Measurements from ENCODE around the gene NFATC1.

The NFATC1 gene

DNA sequence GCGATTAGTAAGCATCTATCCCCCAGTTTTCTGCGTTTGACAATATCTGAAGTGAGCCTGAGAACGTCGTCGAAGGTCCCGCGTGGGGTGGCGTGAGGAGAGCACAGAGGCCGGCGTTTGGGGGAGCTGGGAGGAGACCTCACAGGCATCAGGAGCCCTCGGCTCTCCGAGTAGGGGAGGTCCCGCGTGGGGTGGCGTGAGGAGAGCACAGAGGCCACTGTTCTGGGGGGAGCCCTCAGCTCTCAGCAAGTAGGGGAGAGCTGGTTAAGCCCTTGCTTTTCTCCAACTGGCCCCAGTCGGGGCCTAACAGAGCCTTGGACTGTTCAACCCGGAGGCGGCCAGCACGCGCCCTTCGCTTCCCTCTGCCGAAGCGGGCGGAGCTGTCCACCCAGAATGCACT, 134.3 kb downstream of the NFATC1 start:
- no peak overlapping the region for H3K4me3 ChIP-seq (replicated peaks; ENCODE audit: low read depth, low read length)
- TF ChIP-seq, protein P1, sequence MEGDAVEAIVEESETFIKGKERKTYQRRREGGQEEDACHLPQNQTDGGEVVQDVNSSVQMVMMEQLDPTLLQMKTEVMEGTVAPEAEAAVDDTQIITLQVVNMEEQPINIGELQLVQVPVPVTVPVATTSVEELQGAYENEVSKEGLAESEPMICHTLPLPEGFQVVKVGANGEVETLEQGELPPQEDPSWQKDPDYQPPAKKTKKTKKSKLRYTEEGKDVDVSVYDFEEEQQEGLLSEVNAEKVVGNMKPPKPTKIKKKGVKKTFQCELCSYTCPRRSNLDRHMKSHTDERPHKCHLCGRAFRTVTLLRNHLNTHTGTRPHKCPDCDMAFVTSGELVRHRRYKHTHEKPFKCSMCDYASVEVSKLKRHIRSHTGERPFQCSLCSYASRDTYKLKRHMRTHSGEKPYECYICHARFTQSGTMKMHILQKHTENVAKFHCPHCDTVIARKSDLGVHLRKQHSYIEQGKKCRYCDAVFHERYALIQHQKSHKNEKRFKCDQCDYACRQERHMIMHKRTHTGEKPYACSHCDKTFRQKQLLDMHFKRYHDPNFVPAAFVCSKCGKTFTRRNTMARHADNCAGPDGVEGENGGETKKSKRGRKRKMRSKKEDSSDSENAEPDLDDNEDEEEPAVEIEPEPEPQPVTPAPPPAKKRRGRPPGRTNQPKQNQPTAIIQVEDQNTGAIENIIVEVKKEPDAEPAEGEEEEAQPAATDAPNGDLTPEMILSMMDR (IDR thresholded peaks at IDR 0.05; ENCODE audit: low read depth, low read length, missing control alignments), result no peak
- DNase-seq (ENCODE audit: extremely low read depth, low read depth), result no peak

- no peak overlapping the region for H3K4me3 ChIP-seq (replicated peaks; ENCODE audit: low read depth, low read length)
- TF ChIP-seq, protein P1 (IDR thresholded peaks at IDR 0.05; ENCODE audit: low read depth, low read length, missing control alignments), result no peak
- DNase-seq (ENCODE audit: extremely low read depth, low read depth), result no peak
Observed at GRCh38 chr18:79530821-79531220, 135.1 kb downstream of the NFATC1 start.

DNA sequence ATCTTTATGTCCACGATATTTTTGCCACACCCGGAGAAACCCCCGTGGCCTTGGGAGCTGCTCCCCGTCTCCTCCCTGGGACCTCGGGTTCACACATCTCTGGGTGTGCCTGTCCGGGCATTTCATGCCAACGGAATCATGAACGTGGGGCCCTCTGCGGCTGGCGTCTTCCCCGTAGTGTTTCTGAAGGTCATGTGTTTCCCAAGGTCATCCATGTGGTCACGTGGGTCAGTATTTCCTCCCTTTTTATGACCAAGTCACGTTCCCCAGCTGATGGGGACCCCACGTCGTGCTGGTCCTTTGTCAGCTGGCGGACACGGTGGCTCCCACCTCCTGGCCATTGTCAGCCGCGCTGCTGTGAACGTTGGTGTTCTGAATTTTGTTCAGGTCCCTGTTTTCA, 135.7 kb downstream of the NFATC1 start:
- TF ChIP-seq, protein P1 (IDR thresholded peaks at IDR 0.05; ENCODE audit: low read depth, low read length, missing control alignments), result no peak
- H3K4me3 ChIP-seq (replicated peaks; ENCODE audit: low read depth, low read length), result no peak overlapping the region
- DNase-seq (ENCODE audit: extremely low read depth, low read depth), result no peak

GRCh38 chr18:79531926-79532312, 136.2 kb downstream of the NFATC1 start:
- H3K4me3 ChIP-seq (replicated peaks; ENCODE audit: low read depth, low read length), result no peak overlapping the region
- TF ChIP-seq, protein P1 (IDR thresholded peaks at IDR 0.05; ENCODE audit: low read depth, low read length, missing control alignments), result no peak
- DNase-seq (ENCODE audit: extremely low read depth, low read depth), result no peak

- DNase-seq (ENCODE audit: extremely low read depth, low read depth), result no peak
- TF ChIP-seq, protein P1 (IDR thresholded peaks at IDR 0.05; ENCODE audit: low read depth, low read length, missing control alignments), result no peak
- no peak overlapping the region for H3K4me3 ChIP-seq (replicated peaks; ENCODE audit: low read depth, low read length)
Observed at GRCh38 chr18:79532313-79533007, 136.7 kb downstream of the NFATC1 start.

DNA sequence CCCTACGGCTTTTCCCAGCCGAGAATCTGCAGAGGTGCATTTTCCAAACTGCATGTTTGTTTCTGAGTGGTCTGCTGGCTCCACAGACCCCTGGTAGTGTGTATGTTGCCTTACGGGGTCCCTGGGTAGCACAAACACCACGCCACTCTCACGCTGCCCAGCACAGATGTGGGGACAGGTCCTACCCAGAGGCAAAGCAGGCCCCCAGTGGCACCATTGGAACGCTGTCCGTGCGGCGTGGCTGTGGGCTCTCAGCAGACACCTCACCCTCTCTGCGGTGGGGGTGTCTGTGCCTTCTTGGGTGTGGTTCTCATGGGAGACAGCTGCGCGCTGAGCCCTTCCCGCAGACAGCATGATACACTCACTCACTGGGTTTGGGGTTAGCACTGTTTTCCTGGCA, 137.4 kb downstream of the NFATC1 start:
- TF ChIP-seq, protein P1 (IDR thresholded peaks at IDR 0.05; ENCODE audit: low read depth, low read length, missing control alignments), result no peak
- no peak overlapping the region for H3K4me3 ChIP-seq (replicated peaks; ENCODE audit: low read depth, low read length)
- DNase-seq (ENCODE audit: extremely low read depth, low read depth), result no peak

DNA sequence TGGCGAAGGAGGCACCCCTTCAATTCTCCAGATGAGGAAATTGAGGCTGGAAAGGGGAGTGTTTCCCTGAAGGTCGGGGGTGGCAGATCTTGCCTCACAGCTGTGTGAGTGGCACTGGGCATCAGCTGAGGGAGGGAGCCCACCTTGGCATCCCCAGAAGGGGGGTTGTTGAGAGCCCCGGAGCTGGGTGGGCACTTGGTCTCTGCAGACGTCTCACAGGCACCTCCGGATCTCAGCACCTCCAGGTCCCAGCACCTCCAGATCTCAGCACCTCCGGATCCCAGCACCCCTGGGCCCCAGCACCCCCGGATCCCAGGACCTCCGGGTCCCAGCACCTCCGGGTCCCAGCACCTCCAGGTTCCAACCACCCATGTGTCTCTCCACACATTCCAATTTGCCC, 137.9 kb downstream of the NFATC1 start:
- TF ChIP-seq, protein P1 (IDR thresholded peaks at IDR 0.05; ENCODE audit: low read depth, low read length, missing control alignments), result no peak
- no peak overlapping the region for H3K4me3 ChIP-seq (replicated peaks; ENCODE audit: low read depth, low read length)
- DNase-seq (ENCODE audit: extremely low read depth, low read depth), result no peak

Data from HFF-Myc (cell line).